GM19463 (cell line): ENCODE results near the gene ZFP57.
"Not testable (repeated sequence)": the region's sequence is repeated elsewhere in the genome, so short reads cannot be mapped to it uniquely, and the experiment has no call there.

Source experiments
- ATAC-seq: cut with Tn5 transposase; IDR thresholded peaks from one replicate; pipeline ENCODE4 v1.9.1; 2021; ENCODE audit warnings: mild to moderate bottlenecking, moderate library complexity; ENCODE audit not compliant: unreplicated experiment

The ZFP57 gene

DNA sequence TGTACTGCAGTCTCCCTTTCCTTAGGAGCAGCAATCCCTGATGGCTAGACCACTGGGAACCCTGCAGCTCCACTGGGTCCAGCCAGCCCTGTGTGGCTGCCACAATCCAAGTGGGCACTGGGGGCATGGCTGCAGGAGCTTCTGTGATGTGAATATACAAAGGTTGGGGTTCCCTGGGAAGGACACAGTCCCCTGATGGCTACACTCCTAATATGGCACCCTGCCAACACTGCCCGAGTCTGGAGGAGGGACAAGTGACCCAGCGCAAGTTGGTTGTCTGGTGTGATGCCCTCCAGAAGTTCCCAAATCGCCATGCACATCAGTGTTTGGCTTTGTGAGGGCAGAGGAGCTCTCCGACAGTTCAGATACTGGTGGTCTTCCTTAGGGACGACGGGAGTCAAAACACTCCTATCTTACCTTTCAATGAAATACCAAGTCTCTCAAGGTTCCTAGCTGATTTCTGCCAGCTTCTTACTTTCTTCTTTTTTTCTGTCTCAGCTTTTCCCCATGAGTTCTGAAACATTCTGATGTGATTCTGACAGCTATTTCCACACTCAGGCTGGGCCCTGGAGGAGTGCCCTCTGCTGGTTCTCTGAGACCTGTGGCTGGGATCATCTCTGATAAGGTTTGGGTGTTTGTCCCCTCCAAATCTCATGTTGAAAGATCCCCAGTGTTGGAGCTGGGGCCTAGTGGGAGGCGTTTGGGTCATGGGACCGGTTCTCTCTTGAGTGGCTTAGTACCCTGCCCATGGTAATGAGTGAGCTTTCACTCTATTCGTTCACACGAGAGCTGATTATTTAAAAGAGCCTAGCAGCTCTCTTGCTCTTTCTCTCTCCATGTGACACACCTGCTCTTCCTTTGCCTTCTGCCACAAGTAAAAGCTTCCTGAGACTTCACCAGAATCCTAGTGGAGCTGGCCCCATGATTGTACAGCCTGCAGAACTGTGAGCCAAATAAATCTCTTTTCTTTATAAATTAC, 15.5 kb upstream of the ZFP57 start:
- no peak for ATAC-seq

DNA sequence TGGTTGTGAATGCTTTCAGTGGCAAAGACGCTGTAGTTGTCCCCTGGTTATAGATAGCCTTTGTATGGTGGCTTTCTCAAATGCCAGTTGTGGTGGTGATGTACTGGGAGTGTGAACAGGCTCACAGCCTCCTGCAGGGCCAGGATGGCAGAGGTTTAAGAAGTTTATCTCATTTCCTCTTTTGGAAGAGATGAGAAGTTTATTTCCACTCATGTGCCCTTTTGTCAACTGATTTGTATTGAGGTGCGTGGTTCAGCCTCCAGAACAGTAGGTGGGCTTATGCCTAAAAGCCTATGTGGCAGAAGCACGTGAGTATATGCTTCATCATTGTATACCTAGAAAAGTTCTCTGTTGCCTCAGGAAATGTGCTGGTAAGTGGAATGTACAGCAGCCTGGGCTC, 13.7 kb upstream of the ZFP57 start:
- no peak for ATAC-seq

DNA sequence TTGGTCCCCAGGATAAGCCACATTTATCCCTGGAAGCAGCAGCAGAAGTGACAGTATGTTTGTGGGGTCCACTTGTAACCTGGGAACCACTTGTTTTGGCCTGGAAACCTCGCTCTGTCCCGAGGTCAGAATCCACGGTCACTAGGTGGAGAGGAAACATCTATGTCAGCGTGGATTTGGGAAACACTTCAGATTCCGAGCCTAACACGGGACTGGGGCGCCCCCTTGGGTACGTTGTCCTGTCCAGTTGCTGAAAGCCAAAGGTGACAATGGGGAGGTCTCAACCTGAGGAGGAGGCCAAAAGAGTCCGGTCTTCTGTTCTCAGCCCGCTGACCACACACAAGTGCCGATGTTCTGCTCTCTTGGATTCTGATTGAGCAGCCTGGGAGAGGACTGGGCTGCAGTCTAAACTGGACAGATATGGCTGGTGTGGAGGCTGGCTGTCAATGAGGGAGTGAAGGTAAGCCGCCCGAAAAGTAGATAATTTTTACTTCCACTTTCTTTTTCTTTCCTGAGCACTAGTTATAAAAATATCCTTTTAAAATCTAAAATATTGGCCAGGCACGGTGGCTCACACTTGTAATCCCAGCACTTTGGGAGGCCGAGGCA, 4.9 kb upstream of the ZFP57 start:
- ATAC-seq = no peak

DNA sequence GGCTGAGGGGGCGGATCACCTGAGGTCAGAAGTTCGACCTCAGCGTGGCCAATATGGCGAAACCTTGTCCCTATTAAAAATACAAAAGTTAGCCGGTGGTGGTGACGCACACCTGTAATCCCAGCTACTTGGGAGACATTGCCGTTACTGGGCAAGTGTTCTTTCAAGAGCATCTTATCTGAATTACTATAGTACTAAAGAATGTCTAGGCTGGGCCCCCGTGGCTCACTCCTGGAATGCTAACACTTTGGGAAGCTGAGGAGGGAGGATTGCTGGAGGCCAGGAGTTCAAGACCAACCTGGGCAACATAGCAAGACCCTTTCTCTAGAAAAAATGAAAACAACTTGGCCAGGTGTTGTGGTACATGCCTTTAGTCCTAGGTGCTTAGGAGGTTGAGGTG, 859 bp upstream of the ZFP57 start:
- ATAC-seq = no peak

- ATAC-seq = no peak
These were observed 536 bp downstream of the ZFP57 start for GRCh38 chr6:29680416-29680815.

GRCh38 chr6:29679962-29680361, 990 bp downstream of the ZFP57 start:
- no peak for ATAC-seq

DNA sequence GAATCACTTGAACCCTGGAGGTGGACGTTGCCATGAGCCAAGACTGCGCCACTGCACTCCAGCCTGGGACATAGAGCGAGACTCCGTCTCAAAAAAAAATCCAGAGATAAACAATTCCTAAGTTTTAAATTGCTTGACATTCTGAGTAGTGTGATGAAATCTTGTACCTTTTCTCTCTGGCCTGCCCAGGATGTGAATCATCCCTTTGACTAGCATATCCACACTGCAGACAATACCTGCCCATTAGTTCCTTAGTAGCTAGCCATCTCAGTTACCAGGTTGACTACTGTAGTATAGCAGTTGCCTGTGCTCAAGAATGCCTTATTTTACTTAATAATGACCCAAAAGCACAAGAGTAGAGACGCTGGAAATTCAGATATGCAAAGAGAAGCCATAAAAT, 2.8 kb downstream of the ZFP57 start:
- no peak for ATAC-seq

GRCh38 chr6:29676981-29677601, 3.9 kb downstream of the ZFP57 start:
- no peak for ATAC-seq

DNA sequence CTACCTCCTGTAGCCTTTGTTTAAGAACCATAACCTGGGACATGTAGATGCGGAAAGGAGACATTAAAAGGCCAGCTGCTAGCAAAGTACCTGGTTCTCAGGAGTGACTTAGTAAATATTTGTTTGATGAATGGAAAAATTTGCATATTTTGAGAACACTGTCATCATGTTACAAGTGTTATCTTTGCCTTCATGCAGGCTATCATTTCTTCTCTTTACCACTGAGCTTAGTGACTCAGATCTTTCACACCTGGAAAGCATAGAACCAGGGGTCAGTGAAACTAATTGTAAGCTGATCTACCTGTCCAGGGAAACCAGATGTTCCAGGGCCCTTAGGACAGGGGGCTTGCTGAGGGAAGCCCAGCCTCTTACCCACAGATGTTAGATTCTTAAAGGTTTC, 5.4 kb downstream of the ZFP57 start:
- no peak for ATAC-seq

GRCh38 chr6:29674008-29674407, 6.9 kb downstream of the ZFP57 start:
- no peak for ATAC-seq

DNA sequence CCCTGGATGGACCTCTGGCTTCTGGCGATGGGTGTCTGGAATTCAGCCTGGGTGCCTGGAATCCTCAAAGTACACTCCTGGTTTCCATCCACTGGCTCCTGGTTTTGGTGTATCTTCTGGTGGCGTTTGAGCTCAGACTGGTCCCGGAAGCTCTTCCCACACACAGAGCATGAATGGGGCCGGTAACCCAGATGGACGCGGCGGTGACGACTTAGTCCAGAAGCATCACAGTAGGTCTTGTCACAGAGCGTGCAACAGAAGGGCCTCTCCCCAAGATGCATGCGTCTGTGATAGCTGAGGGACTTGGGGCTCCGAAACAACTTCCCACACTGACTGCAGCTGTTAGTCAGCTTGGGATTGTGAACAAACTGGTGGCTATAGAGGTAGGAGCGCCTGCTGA, 7.8 kb downstream of the ZFP57 start:
- no peak for ATAC-seq

DNA sequence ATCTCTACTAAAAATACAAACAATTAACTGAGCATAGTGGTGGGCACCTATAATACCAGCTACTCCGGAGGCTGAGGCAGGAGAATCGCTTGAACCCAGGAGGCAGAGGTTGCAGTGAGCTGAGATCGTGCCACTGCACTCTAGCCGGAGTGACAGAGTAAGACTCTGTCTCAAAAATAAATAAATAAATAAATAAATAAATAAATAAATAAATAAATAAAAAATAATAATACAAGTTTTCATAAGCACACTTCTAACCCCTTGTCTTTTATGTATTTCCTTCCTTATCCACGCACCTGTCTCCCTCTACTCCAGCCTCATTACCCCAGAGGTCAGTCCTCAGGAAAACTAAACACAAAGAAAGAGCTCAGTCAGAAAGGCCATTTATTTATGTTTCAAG, 8.8 kb downstream of the ZFP57 start:
- not testable (repeated sequence) for ATAC-seq

GRCh38 chr6:29671026-29671425, 9.9 kb downstream of the ZFP57 start:
- no peak for ATAC-seq

DNA sequence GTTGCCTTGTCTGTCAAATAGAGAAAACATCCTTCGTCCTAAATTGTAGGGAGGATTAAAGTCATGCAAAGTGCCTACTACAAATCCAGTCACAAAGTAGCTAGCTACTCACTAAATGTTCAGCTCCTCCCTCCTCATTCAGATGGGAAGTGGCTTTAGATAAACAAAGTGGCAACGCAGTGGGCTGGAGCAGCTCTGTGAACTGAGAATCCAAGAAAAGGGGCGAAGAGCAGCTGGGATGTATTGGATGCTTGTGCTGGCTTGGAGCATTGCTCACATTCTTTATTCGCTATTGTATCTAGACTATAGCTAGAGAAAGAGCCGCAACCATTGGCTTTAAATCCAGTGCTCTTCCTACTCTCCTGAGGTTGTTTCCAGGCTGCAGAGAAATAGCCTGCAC, 13.8 kb downstream of the ZFP57 start:
- ATAC-seq = no peak

- no peak for ATAC-seq
These were observed 14.2 kb downstream of the ZFP57 start for GRCh38 chr6:29666826-29667130.

- ATAC-seq = no peak
These were observed 14.8 kb downstream of the ZFP57 start for GRCh38 chr6:29665942-29666825.

GRCh38 chr6:29663300-29664042, 17.5 kb downstream of the ZFP57 start:
- no peak for ATAC-seq

DNA sequence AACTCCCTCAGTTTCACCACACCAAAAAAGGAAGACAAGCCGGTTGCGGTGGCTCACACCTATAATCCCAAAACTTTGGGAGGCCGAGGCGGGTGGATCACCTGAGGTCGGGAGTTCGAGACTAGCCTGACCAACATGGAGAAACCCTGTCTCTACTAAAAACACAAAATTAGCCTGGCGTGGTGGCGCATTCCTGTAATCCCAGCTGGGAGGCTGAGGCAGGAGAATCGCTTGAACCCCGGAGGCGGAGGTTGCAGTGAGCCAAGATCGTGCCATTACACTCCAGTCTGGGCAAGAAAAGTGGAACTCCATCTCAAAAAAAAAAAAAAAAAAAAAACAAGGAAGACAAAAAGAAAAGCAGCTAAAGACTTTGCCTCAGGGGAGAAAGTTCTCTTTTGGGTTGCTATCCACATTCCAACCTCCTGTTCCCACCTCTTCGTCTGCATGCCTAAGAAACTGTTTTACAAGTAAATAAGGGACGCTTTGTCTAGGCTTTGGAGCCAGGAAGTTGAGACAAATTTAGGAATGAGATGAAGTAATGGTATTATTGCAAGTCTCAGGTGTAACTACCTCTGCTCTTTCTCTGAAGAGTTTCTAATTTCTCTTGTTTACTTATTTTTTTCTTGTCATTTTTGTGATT, 19.3 kb downstream of the ZFP57 start:
- ATAC-seq = not testable (repeated sequence)

DNA sequence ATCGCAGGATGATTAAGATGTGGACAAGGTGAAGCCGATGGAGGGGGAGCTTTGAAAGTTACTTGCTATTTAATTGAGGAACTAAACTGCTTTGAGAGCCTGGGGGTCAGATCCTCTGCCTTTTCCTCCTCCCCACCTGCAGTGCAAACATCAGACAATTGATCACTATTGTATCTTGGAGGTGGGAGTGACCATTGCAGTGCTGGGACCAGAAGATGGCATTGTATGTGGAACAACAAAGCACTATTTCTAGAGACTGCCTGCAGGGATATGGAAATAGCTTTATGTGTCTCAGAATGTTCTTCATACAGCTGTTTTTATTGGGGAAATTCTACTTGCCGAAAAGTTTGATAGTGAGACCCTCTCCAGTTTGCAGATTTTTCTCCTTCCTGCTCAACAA, 19.9 kb downstream of the ZFP57 start:
- ATAC-seq = no peak

DNA sequence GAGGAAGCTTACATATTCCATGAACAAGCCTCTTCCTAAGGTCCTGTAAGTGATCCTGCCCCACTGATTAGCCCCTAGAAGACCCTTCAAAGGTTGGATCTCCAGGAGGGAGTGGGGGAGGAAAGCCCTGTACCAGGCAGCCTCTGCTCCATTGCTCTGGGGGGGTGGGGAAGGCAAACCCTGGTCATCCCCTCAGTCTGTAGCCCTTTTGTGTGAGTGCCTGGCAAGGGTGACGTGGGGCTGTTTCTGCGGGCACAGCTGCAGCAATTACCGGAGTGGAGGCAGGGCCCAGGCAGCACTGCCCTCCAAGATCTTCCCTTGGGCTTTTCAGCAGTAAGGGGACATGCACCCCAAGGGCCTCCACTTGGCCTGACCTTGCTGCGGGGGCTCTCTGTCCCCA, 24.2 kb downstream of the ZFP57 start, which contains the start of gene MOG:
Gene MOG (plus strand): TSS at position 295 of the 400 bp plus-strand sequence. CDS start 118 bp downstream, outside the sequence.
- ATAC-seq = no peak
